ENCODE results near the gene NOL7. TPM values are rescaled to one million over a fixed set of nuclear protein-coding genes. Genes with fewer than 3 reads are reported as not detected.
A peak's percentile ranks its signal among the peaks of the same experiment; 100 is the strongest.

Gene NOL7
- total RNA-seq, 4 donors from 2014 or later: 92.4 to 120 (median 98.5) TPM

GRCh38 chr6:13605634-13606033 is 9.5 kb upstream of the NOL7 start:
- TF ChIP-seq POLR2A (IDR thresholded peaks at IDR 0.05) (no peak), EP300 (IDR thresholded peaks at IDR 0.05) (no peak), CTCF (IDR thresholded peaks at IDR 0.05) (no peak), POLR2AphosphoS5 (IDR thresholded peaks at IDR 0.05) (no peak)
- Histone ChIP-seq H3K36me3 (peaks cover 0 to 65% of the 10 kb centered on the region in 2 donors), H3K4me1 (no peaks in the 10 kb centered on the region), H3K27me3 (no peaks in the 10 kb centered on the region), H3K4me3 (no peak overlapping the region), H3K9me3 (no peaks in the 10 kb centered on the region), H3K27ac (no peak overlapping the region)
- 92% methylated on average over 2 to 4 of the region's 4 CpGs for WGBS, 2 donors (ENCODE audit: low coverage in 1 of 2)
- no peak for ATAC-seq

GRCh38 chr6:13611715-13612114 is 3.4 kb upstream of the NOL7 start:
- no peak for ATAC-seq
- H3K4me3 ChIP-seq: no peak overlapping the region
- 30 to 49% methylated on average over 3 of the region's 4 CpGs for WGBS, 2 donors (ENCODE audit: low coverage in 1 of 2)
- H3K27me3 ChIP-seq: no peaks in the 10 kb centered on the region
- peaks cover 7 to 19% (median 8%) of the 10 kb centered on the region in 3 donors for H3K4me1 ChIP-seq
- H3K36me3 ChIP-seq: peaks cover 0 to 26% of the 10 kb centered on the region in 2 donors
- no peak overlapping the region for H3K27ac ChIP-seq
- TF ChIP-seq POLR2A (IDR thresholded peaks at IDR 0.05): no peak
- no peak for TF ChIP-seq EP300 (IDR thresholded peaks at IDR 0.05)
- no peak for TF ChIP-seq POLR2AphosphoS5 (IDR thresholded peaks at IDR 0.05)
- TF ChIP-seq CTCF (IDR thresholded peaks at IDR 0.05): no peak
- H3K9me3 ChIP-seq: no peaks in the 10 kb centered on the region

- no peak for ATAC-seq
- no peaks in the 10 kb centered on the region for H3K9me3 ChIP-seq
- H3K4me3 ChIP-seq: no peak overlapping the region
- peaks cover 0 to 33% of the 10 kb centered on the region in 2 donors for H3K36me3 ChIP-seq
- no peak for TF ChIP-seq EP300 (IDR thresholded peaks at IDR 0.05)
- no peak for TF ChIP-seq POLR2AphosphoS5 (IDR thresholded peaks at IDR 0.05)
- no peak for TF ChIP-seq POLR2A (IDR thresholded peaks at IDR 0.05)
- TF ChIP-seq CTCF (IDR thresholded peaks at IDR 0.05): no peak
- WGBS, 2 donors (ENCODE audit: low coverage in 1 of 2): 69 to 74% methylated on average over 2 to 3 of the region's 3 CpGs
- no peak overlapping the region for H3K27ac ChIP-seq
- H3K27me3 ChIP-seq: no peaks in the 10 kb centered on the region
- H3K4me1 ChIP-seq: peaks cover 8 to 30% (median 8%) of the 10 kb centered on the region in 3 donors
Measured at GRCh38 chr6:13613029-13613594, 2.0 kb upstream of the NOL7 start.

- Histone ChIP-seq H3K4me1 (peaks cover 8 to 30% (median 8%) of the 10 kb centered on the region in 3 donors), H3K36me3 (peaks cover 0 to 43% of the 10 kb centered on the region in 2 donors), H3K27me3 (no peaks in the 10 kb centered on the region), H3K9me3 (no peaks in the 10 kb centered on the region), H3K4me3 (peak overlapping the region; percentile 87 to 93), H3K27ac (peak overlapping the region; percentile 27 to 93 (median 88))
- WGBS, 2 donors (ENCODE audit: low coverage in 1 of 2): 14 to 17% methylated on average over 11 to 17 of the region's 38 CpGs
- peak; percentile 20 for ATAC-seq
- TF ChIP-seq CTCF (IDR thresholded peaks at IDR 0.05) (no peak), POLR2A (IDR thresholded peaks at IDR 0.05) (no peak), POLR2AphosphoS5 (IDR thresholded peaks at IDR 0.05) (no peak), EP300 (IDR thresholded peaks at IDR 0.05) (no peak)
Measured at GRCh38 chr6:13614126-13614925, 809 bp upstream of the NOL7 start.

Measured in gastroesophageal sphincter (tissue), 4 donors.